ENCODE data around the gene MAFB.

MAFB gene

GRCh38 chr20:40681684-40682083, 7.4 kb downstream of the MAFB start:
- no peak for TF ChIP-seq ZNF274 (IDR thresholded peaks at IDR 0.05; ENCODE audit: low read depth, low read length)
- no peak overlapping the region for H3K4me3 ChIP-seq (ENCODE audit: low read length)

GRCh38 chr20:40681165-40681564, 7.9 kb downstream of the MAFB start:
- TF ChIP-seq ZNF274 (IDR thresholded peaks at IDR 0.05; ENCODE audit: low read depth, low read length): no peak

GRCh38 chr20:40680161-40680959, 8.7 kb downstream of the MAFB start:
- TF ChIP-seq ZNF274 (IDR thresholded peaks at IDR 0.05; ENCODE audit: low read depth, low read length): no peak
- H3K4me3 ChIP-seq (ENCODE audit: low read length): no peak overlapping the region

More at GRCh38 chr20:40681165-40681564, 7.9 kb downstream of the MAFB start:
- no peak overlapping the region for H3K4me3 ChIP-seq (ENCODE audit: low read length)

- TF ChIP-seq ZNF274 (IDR thresholded peaks at IDR 0.05; ENCODE audit: low read depth, low read length): no peak
- no peak overlapping the region for H3K4me3 ChIP-seq (ENCODE audit: low read length)
Measured at GRCh38 chr20:40679184-40679583, 9.9 kb downstream of the MAFB start.

GRCh38 chr20:40678286-40678875, 10.7 kb downstream of the MAFB start:
- no peak for TF ChIP-seq ZNF274 (IDR thresholded peaks at IDR 0.05; ENCODE audit: low read depth, low read length)
- no peak overlapping the region for H3K4me3 ChIP-seq (ENCODE audit: low read length)

- no peak overlapping the region for H3K4me3 ChIP-seq (ENCODE audit: low read length)
- TF ChIP-seq ZNF274 (IDR thresholded peaks at IDR 0.05; ENCODE audit: low read depth, low read length): no peak
Measured at GRCh38 chr20:40677343-40677924, 11.6 kb downstream of the MAFB start.

- no peak overlapping the region for H3K4me3 ChIP-seq (ENCODE audit: low read length)
- no peak for TF ChIP-seq ZNF274 (IDR thresholded peaks at IDR 0.05; ENCODE audit: low read depth, low read length)
Measured at GRCh38 chr20:40676491-40677269, 12.4 kb downstream of the MAFB start.

GRCh38 chr20:40675599-40676221, 13.3 kb downstream of the MAFB start:
- TF ChIP-seq ZNF274 (IDR thresholded peaks at IDR 0.05; ENCODE audit: low read depth, low read length): no peak
- H3K4me3 ChIP-seq (ENCODE audit: low read length): no peak overlapping the region

GRCh38 chr20:40673442-40673841, 15.6 kb downstream of the MAFB start:
- no peak overlapping the region for H3K4me3 ChIP-seq (ENCODE audit: low read length)
- TF ChIP-seq ZNF274 (IDR thresholded peaks at IDR 0.05; ENCODE audit: low read depth, low read length): no peak

- no peak for TF ChIP-seq ZNF274 (IDR thresholded peaks at IDR 0.05; ENCODE audit: low read depth, low read length)
- H3K4me3 ChIP-seq (ENCODE audit: low read length): no peak overlapping the region
Measured at GRCh38 chr20:40672095-40672494, 16.9 kb downstream of the MAFB start.

GRCh38 chr20:40670253-40670652, 18.8 kb downstream of the MAFB start:
- TF ChIP-seq ZNF274 (IDR thresholded peaks at IDR 0.05; ENCODE audit: low read depth, low read length): no peak

GRCh38 chr20:40669692-40670091, 19.3 kb downstream of the MAFB start:
- no peak for TF ChIP-seq ZNF274 (IDR thresholded peaks at IDR 0.05; ENCODE audit: low read depth, low read length)
- no peak overlapping the region for H3K4me3 ChIP-seq (ENCODE audit: low read length)

More at GRCh38 chr20:40670253-40670652, 18.8 kb downstream of the MAFB start:
- no peak overlapping the region for H3K4me3 ChIP-seq (ENCODE audit: low read length)

- TF ChIP-seq ZNF274 (IDR thresholded peaks at IDR 0.05; ENCODE audit: low read depth, low read length): no peak
- no peak overlapping the region for H3K4me3 ChIP-seq (ENCODE audit: low read length)
Measured at GRCh38 chr20:40668449-40669228, 20.4 kb downstream of the MAFB start.
